Naive thymus-derived CD8-positive, alpha-beta T cell (primary cell): ENCODE results near the gene MAN2B2. TPM values are rescaled to one million over a fixed set of nuclear protein-coding genes. Genes with fewer than 3 reads are reported as not detected.
A peak's percentile ranks its signal among the peaks of the same experiment; 100 is the strongest.

Experiments used
- ATAC-seq, 2 donors: fragments of 150-1000 bp; cut with Tn5 transposase in 1 of 2; sonication (Bioruptor Pico), chemical (Tn5 transposase) in 1 of 2; 1 replicate in 1 of 2; 2 replicates in 1 of 2; pipeline ENCODE4 v1.10.0; 2021; ENCODE audit warnings: mild to moderate bottlenecking in 2 of 2, moderate library complexity in 2 of 2
- POLR2A ChIA-PET: fragments of 350-600 bp; sonication (Branson Sonifier 250); formaldehyde crosslinking; loops from one replicate; lab custom pipeline; 2021; ENCODE audit warnings: antibody characterized with exemption; lab: Charles Lee
- DNase-seq, 10 donors: peaks; one replicate each; pipeline versions ENCODE4 v3.0.0 to v3.0.0-alpha.2; 2020 to 2022
- H3K27ac Mint-ChIP-seq, 10 donors: one replicate each; pipeline ENCODE4 v1.8.0; 2020 to 2022; ENCODE audit warnings: mild to moderate bottlenecking in 10 of 10, mixed read lengths in 10 of 10, moderate library complexity in 4 of 10, inconsistent platforms in 1 of 10
- H3K27me3 Mint-ChIP-seq, 5 donors: one replicate each; pipeline ENCODE4 v1.8.0; 2021 to 2022; ENCODE audit warnings: mixed read lengths in 5 of 5
- H3K36me3 Mint-ChIP-seq, 3 donors: one replicate each; pipeline ENCODE4 v1.8.0; 2020 to 2022; ENCODE audit warnings: mixed read lengths in 3 of 3, mild to moderate bottlenecking in 2 of 3, inconsistent platforms in 1 of 3
- H3K4me1 Mint-ChIP-seq, 4 donors: one replicate each; pipeline ENCODE4 v1.8.0; 2021 to 2022; ENCODE audit warnings: mixed read lengths in 4 of 4
- H3K4me3 Mint-ChIP-seq, 10 donors: one replicate each; pipeline ENCODE4 v1.8.0; 2020 to 2022; ENCODE audit warnings: mild to moderate bottlenecking in 10 of 10, mixed read lengths in 10 of 10, moderate library complexity in 6 of 10, inconsistent platforms in 1 of 10
- H3K9me3 Mint-ChIP-seq, 9 donors: one replicate each; pipeline ENCODE4 v1.8.0; 2020 to 2022; ENCODE audit warnings: mixed read lengths in 9 of 9, mild to moderate bottlenecking in 3 of 9, inconsistent platforms in 1 of 9, moderate library complexity in 1 of 9
- polyA plus RNA-seq, 3 donors: library from polyadenylated mRNA; unstranded; fragments of 300-500 nt; fragmentation: Illumina TruSeq; gene quantifications; one replicate each; pipeline ENCODE4 v1.2.3, GENCODE V29; 2021
- total RNA-seq, 8 experiments: library from RNA in 2 of 8; stranded (reverse) in 2 of 8; gene quantifications; one replicate each; pipeline ENCODE4 v1.2.3 and lab custom pipeline; 2021 to 2026

MAN2B2 gene
- total and polyA plus RNA-seq, 5 experiments from 2014 or later: 11.8 to 43.2 (median 30.4) TPM

- DNase-seq (no peak), ATAC-seq (no peak)
- Mint-ChIP-seq H3K27ac (no peak overlapping the region), H3K9me3 (peaks cover 0 to 7% (median 0%) of the 10 kb centered on the region in 9 donors), H3K4me1 (no peaks in the 10 kb centered on the region), H3K4me3 (no peak overlapping the region), H3K27me3 (peaks cover 5 to 22% (median 13%) of the 10 kb centered on the region in 5 donors), H3K36me3 (no peaks in the 10 kb centered on the region)
- POLR2A ChIA-PET: no interaction called here
Measured at GRCh38 chr4:6534618-6535328, 40.2 kb upstream of the MAN2B2 start.

- Mint-ChIP-seq H3K9me3 (peaks cover 0 to 9% (median 0%) of the 10 kb centered on the region in 9 donors), H3K4me1 (no peaks in the 10 kb centered on the region), H3K27ac (no peak overlapping the region), H3K27me3 (peaks cover 5 to 26% (median 16%) of the 10 kb centered on the region in 5 donors), H3K4me3 (no peak overlapping the region), H3K36me3 (no peaks in the 10 kb centered on the region)
- no peak for ATAC-seq
- no peak for DNase-seq
- POLR2A ChIA-PET: no interaction called here
Measured at GRCh38 chr4:6535329-6535692, 39.7 kb upstream of the MAN2B2 start.

GRCh38 chr4:6535706-6536105 is 39.3 kb upstream of the MAN2B2 start:
- POLR2A ChIA-PET: no interaction called here
- H3K36me3 Mint-ChIP-seq: no peaks in the 10 kb centered on the region
- H3K27ac Mint-ChIP-seq: no peak overlapping the region
- peaks cover 0 to 12% (median 0%) of the 10 kb centered on the region in 9 donors for H3K9me3 Mint-ChIP-seq
- ATAC-seq: no peak
- H3K27me3 Mint-ChIP-seq: peaks cover 8 to 25% (median 20%) of the 10 kb centered on the region in 5 donors
- no peak overlapping the region for H3K4me3 Mint-ChIP-seq
- DNase-seq: no peak
- no peaks in the 10 kb centered on the region for H3K4me1 Mint-ChIP-seq

GRCh38 chr4:6538111-6538510 is 36.9 kb upstream of the MAN2B2 start:
- peaks cover 13 to 25% (median 23%) of the 10 kb centered on the region in 5 donors for H3K27me3 Mint-ChIP-seq
- H3K4me3 Mint-ChIP-seq: no peak overlapping the region
- ATAC-seq: no peak
- H3K9me3 Mint-ChIP-seq: peaks cover 0 to 12% (median 0%) of the 10 kb centered on the region in 9 donors
- H3K36me3 Mint-ChIP-seq: no peaks in the 10 kb centered on the region
- POLR2A ChIA-PET: no interaction called here
- no peak overlapping the region for H3K27ac Mint-ChIP-seq
- DNase-seq: no peak
- no peaks in the 10 kb centered on the region for H3K4me1 Mint-ChIP-seq

- H3K9me3 Mint-ChIP-seq: peaks cover 0 to 12% (median 0%) of the 10 kb centered on the region in 9 donors
- peaks cover 13 to 27% (median 23%) of the 10 kb centered on the region in 5 donors for H3K27me3 Mint-ChIP-seq
- POLR2A ChIA-PET: no interaction called here
- ATAC-seq: no peak
- no peaks in the 10 kb centered on the region for H3K36me3 Mint-ChIP-seq
- DNase-seq: no peak
- no peak overlapping the region for H3K27ac Mint-ChIP-seq
- no peak overlapping the region for H3K4me3 Mint-ChIP-seq
- H3K4me1 Mint-ChIP-seq: no peaks in the 10 kb centered on the region
Measured at GRCh38 chr4:6538575-6538974, 36.4 kb upstream of the MAN2B2 start.

- DNase-seq: no peak
- no peaks in the 10 kb centered on the region for H3K36me3 Mint-ChIP-seq
- ATAC-seq: no peak
- no peak overlapping the region for H3K27ac Mint-ChIP-seq
- no peaks in the 10 kb centered on the region for H3K4me1 Mint-ChIP-seq
- peaks cover 0 to 12% (median 0%) of the 10 kb centered on the region in 9 donors for H3K9me3 Mint-ChIP-seq
- POLR2A ChIA-PET: no interaction called here
- H3K4me3 Mint-ChIP-seq: no peak overlapping the region
- peaks cover 13 to 30% (median 23%) of the 10 kb centered on the region in 5 donors for H3K27me3 Mint-ChIP-seq
Measured at GRCh38 chr4:6539009-6539764, 35.8 kb upstream of the MAN2B2 start.

- Mint-ChIP-seq H3K27me3 (peaks cover 16 to 35% (median 31%) of the 10 kb centered on the region in 5 donors), H3K27ac (no peak overlapping the region), H3K9me3 (peaks cover 0 to 12% (median 0%) of the 10 kb centered on the region in 9 donors), H3K4me3 (no peak overlapping the region), H3K4me1 (no peaks in the 10 kb centered on the region), H3K36me3 (no peaks in the 10 kb centered on the region)
- no peak for DNase-seq
- POLR2A ChIA-PET: no interaction called here
- no peak for ATAC-seq
Measured at GRCh38 chr4:6540879-6541278, 34.1 kb upstream of the MAN2B2 start.

GRCh38 chr4:6541789-6542188 is 33.2 kb upstream of the MAN2B2 start:
- Mint-ChIP-seq H3K9me3 (peaks cover 0 to 12% (median 0%) of the 10 kb centered on the region in 9 donors), H3K27ac (no peak overlapping the region), H3K4me1 (peaks cover 0 to 4% (median 1%) of the 10 kb centered on the region in 4 donors), H3K36me3 (no peaks in the 10 kb centered on the region), H3K27me3 (peaks cover 7 to 44% (median 32%) of the 10 kb centered on the region in 5 donors), H3K4me3 (no peak overlapping the region)
- DNase-seq (no peak), ATAC-seq (no peak)
- POLR2A ChIA-PET: no interaction called here

- H3K36me3 Mint-ChIP-seq: no peaks in the 10 kb centered on the region
- no peak for ATAC-seq
- no peak for DNase-seq
- peaks cover 9 to 56% (median 43%) of the 10 kb centered on the region in 5 donors for H3K27me3 Mint-ChIP-seq
- no peak overlapping the region for H3K27ac Mint-ChIP-seq
- H3K4me3 Mint-ChIP-seq: no peak overlapping the region
- POLR2A ChIA-PET: no interaction called here
- peaks cover 0 to 12% (median 0%) of the 10 kb centered on the region in 9 donors for H3K9me3 Mint-ChIP-seq
- peaks cover 0 to 10% (median 1%) of the 10 kb centered on the region in 4 donors for H3K4me1 Mint-ChIP-seq
Measured at GRCh38 chr4:6542951-6543350, 32.0 kb upstream of the MAN2B2 start.

GRCh38 chr4:6546091-6546490 is 28.9 kb upstream of the MAN2B2 start:
- no peaks in the 10 kb centered on the region for H3K36me3 Mint-ChIP-seq
- H3K4me1 Mint-ChIP-seq: peaks cover 0 to 10% (median 1%) of the 10 kb centered on the region in 4 donors
- peaks cover 0 to 5% (median 0%) of the 10 kb centered on the region in 9 donors for H3K9me3 Mint-ChIP-seq
- H3K27me3 Mint-ChIP-seq: peaks cover 9 to 60% (median 36%) of the 10 kb centered on the region in 5 donors
- DNase-seq (no peak), ATAC-seq (no peak)
- POLR2A ChIA-PET: no interaction called here
- no peak overlapping the region for H3K4me3 Mint-ChIP-seq
- H3K27ac Mint-ChIP-seq: no peak overlapping the region

- POLR2A ChIA-PET: no interaction called here
- peaks cover 11 to 68% (median 41%) of the 10 kb centered on the region in 5 donors for H3K27me3 Mint-ChIP-seq
- ATAC-seq: peak; percentile 55 to 59
Measured at GRCh38 chr4:6546681-6547447, 28.1 kb upstream of the MAN2B2 start.

GRCh38 chr4:6548201-6548881 is 26.6 kb upstream of the MAN2B2 start:
- Mint-ChIP-seq H3K27me3 (peaks cover 12 to 82% (median 50%) of the 10 kb centered on the region in 5 donors), H3K36me3 (peaks cover 0 to 13% (median 6%) of the 10 kb centered on the region in 3 donors), H3K4me3 (no peak overlapping the region), H3K4me1 (peaks cover 0 to 10% (median 1%) of the 10 kb centered on the region in 4 donors), H3K27ac (no peak overlapping the region), H3K9me3 (peaks cover 0 to 19% (median 12%) of the 10 kb centered on the region in 9 donors)
- ATAC-seq: no peak
- DNase-seq: no peak
- POLR2A ChIA-PET: no interaction called here

More at GRCh38 chr4:6546681-6547447, 28.1 kb upstream of the MAN2B2 start:
- Mint-ChIP-seq H3K4me3 (peak overlapping the region in 1 of 10 donors; percentile 70), H3K9me3 (peaks cover 0 to 11% (median 6%) of the 10 kb centered on the region in 9 donors), H3K4me1 (peaks cover 0 to 10% (median 1%) of the 10 kb centered on the region in 4 donors), H3K36me3 (peaks cover 0 to 5% (median 5%) of the 10 kb centered on the region in 3 donors), H3K27ac (peak overlapping the region in 1 of 10 donors; percentile 67)
- DNase-seq: peak in 9 of 10 donors; percentile 6 to 67 (median 42)
